Measurements from ENCODE around the gene WDR86. TPM values are rescaled to one million over a fixed set of nuclear protein-coding genes. Genes with fewer than 3 reads are reported as not detected.

The WDR86 gene
- total RNA-seq, 2 donors from 2014 or later: 0.33 to 1.6 TPM

GRCh38 chr7:151435103-151435916, 25.5 kb upstream of the WDR86 start:
- no peaks in the 10 kb centered on the region for H3K27me3 ChIP-seq
- H3K4me1 ChIP-seq: peaks cover 0 to 18% of the 10 kb centered on the region in 2 donors
- no peak for TF ChIP-seq CTCF (IDR thresholded peaks at IDR 0.05)
- no peaks in the 10 kb centered on the region for H3K9me3 ChIP-seq
- H3K36me3 ChIP-seq: no peaks in the 10 kb centered on the region
- no peak for DNase-seq (ENCODE audit: low spot score)
- no peak overlapping the region for H3K4me3 ChIP-seq
- no peak overlapping the region for H3K27ac ChIP-seq

- DNase-seq (ENCODE audit: low spot score): no peak
- Histone ChIP-seq H3K27me3 (no peaks in the 10 kb centered on the region), H3K27ac (no peak overlapping the region), H3K4me3 (no peak overlapping the region), H3K36me3 (no peaks in the 10 kb centered on the region), H3K9me3 (no peaks in the 10 kb centered on the region), H3K4me1 (peaks cover 0 to 11% of the 10 kb centered on the region in 2 donors)
- TF ChIP-seq CTCF (IDR thresholded peaks at IDR 0.05): no peak
Measured at GRCh38 chr7:151434549-151434948, 24.7 kb upstream of the WDR86 start.

GRCh38 chr7:151433721-151434400, 24.0 kb upstream of the WDR86 start:
- Histone ChIP-seq H3K9me3 (no peaks in the 10 kb centered on the region), H3K36me3 (no peaks in the 10 kb centered on the region), H3K4me3 (no peak overlapping the region), H3K27me3 (no peaks in the 10 kb centered on the region), H3K4me1 (peaks cover 0 to 10% of the 10 kb centered on the region in 2 donors), H3K27ac (no peak overlapping the region)
- no peak for TF ChIP-seq CTCF (IDR thresholded peaks at IDR 0.05)
- no peak for DNase-seq (ENCODE audit: low spot score)

GRCh38 chr7:151432658-151433521, 23.1 kb upstream of the WDR86 start:
- no peaks in the 10 kb centered on the region for H3K27me3 ChIP-seq
- H3K36me3 ChIP-seq: no peaks in the 10 kb centered on the region
- H3K4me1 ChIP-seq: peaks cover 0 to 16% of the 10 kb centered on the region in 2 donors
- DNase-seq (ENCODE audit: low spot score): no peak
- H3K4me3 ChIP-seq: no peak overlapping the region
- H3K27ac ChIP-seq: no peak overlapping the region
- H3K9me3 ChIP-seq: no peaks in the 10 kb centered on the region
- no peak for TF ChIP-seq CTCF (IDR thresholded peaks at IDR 0.05)

- Histone ChIP-seq H3K4me1 (peaks cover 0 to 13% of the 10 kb centered on the region in 2 donors), H3K36me3 (no peaks in the 10 kb centered on the region), H3K27ac (no peak overlapping the region), H3K9me3 (no peaks in the 10 kb centered on the region), H3K4me3 (no peak overlapping the region), H3K27me3 (no peaks in the 10 kb centered on the region)
- no peak for TF ChIP-seq CTCF (IDR thresholded peaks at IDR 0.05)
- DNase-seq (ENCODE audit: low spot score): no peak
Measured at GRCh38 chr7:151431768-151432311, 22.0 kb upstream of the WDR86 start.
